Erythroblast (primary cell): ENCODE data around the gene RIN1.
A peak's percentile ranks its signal among the peaks of the same experiment; 100 is the strongest.
"Not testable (repeated sequence)": the region's sequence is repeated elsewhere in the genome, so short reads cannot be mapped to it uniquely, and the experiment has no call there.

ENCODE experiments used
- DNase-seq, 2 experiments: peaks; one replicate each; lab custom pipeline; 2025; lab: John Stamatoyannopoulos, UW
- GATA1 ChIP-seq: IDR thresholded peaks from 2 replicates; pipeline ENCODE4 v1.6.1; 2011; ENCODE audit warnings: low read depth, mild to moderate bottlenecking, control low read depth, low read length, moderate library complexity
- POLR2A ChIP-seq: IDR thresholded peaks from 2 replicates; pipeline ENCODE4 v1.6.1; 2011; ENCODE audit warnings: mild to moderate bottlenecking, low read length

RIN1 gene

GRCh38 chr11:66365711-66366619, 29.7 kb upstream of the RIN1 start:
- DNase-seq: no peak

DNA sequence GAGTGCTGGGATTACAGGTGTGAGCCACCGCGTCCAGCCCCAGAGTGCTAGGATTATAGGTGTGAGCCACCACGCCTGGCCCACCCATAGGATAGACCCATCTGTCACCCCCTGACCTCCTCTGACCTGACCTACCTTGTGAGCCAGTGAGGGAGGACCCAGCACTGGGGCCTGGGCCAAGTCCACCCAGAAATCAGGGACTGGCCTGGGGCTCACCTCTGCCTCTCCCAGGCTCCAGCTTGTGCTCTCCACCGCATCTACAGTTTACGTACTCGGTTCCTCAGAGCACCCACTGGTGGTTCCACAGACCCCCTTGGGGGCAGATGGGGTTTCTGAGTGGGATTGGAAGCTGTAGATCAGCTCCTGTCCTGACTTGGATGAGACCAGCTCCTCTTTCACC, 28.9 kb upstream of the RIN1 start:
- TF ChIP-seq GATA1 (no peak), POLR2A (no peak)

More at GRCh38 chr11:66365711-66366619, 29.7 kb upstream of the RIN1 start:
- TF ChIP-seq POLR2A: peak; percentile 10
- TF ChIP-seq GATA1: no peak

GRCh38 chr11:66363805-66364535, 27.7 kb upstream of the RIN1 start:
- no peak for TF ChIP-seq POLR2A
- no peak for TF ChIP-seq GATA1
- DNase-seq: peak; percentile 59 to 75

More for the DNA sequence above, 28.9 kb upstream of the RIN1 start:
- no peak for DNase-seq

DNA sequence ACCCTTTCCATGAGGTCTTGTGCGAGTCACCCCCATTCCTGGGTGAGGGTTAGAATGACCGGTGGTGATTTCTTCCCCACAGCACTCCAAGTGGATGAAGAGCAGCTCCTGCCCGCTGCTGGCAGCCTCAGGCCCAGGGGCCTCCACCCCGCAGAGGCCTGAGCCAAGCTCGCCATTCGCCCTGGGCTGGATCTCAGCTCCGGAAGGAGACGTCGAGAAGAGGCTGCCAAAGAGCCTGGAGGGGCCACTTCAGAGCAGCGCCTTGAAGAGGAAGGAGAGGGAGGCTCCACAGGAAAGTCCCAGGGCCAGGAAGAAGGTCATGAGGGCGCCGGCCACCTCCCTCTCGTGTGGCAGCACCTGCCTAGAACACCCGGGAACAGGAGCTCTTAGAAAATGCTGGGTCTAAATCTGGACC, 27.0 kb upstream of the RIN1 start:
- TF ChIP-seq POLR2A (no peak), GATA1 (no peak)
- no peak for DNase-seq

DNA sequence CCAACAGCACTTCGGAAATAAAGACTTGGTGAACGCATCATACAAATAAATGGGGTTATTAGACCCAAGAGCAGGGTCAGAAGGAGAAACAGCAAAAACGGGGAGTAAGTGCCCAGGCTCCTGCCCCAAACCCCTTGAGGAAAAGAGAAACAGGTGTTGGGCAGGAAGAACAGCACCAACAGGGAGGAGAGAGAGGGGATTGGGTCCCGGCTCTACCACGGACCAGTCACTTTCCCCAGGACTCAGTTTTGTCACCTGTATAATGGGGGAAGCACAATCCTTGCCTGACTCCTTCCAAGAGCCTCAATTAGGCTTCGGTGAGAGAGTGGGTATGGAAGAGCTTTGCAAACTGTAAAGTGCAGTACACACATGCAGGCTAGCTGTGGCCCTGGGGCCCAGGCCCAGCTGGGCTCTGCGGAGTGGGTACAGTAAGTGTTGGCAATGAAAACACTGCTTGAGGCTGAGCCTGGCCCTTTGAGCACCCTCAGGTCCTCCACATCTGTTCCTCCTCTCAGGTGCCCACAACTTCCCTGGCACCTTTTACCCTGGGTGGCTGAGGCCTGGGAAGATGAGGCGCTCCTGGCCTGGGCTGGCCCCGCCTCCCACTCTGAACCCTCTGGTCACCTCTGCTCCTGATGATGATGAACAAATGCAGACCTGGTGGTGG, 26.4 kb upstream of the RIN1 start:
- TF ChIP-seq POLR2A (no peak), GATA1 (no peak)
- DNase-seq: no peak

DNA sequence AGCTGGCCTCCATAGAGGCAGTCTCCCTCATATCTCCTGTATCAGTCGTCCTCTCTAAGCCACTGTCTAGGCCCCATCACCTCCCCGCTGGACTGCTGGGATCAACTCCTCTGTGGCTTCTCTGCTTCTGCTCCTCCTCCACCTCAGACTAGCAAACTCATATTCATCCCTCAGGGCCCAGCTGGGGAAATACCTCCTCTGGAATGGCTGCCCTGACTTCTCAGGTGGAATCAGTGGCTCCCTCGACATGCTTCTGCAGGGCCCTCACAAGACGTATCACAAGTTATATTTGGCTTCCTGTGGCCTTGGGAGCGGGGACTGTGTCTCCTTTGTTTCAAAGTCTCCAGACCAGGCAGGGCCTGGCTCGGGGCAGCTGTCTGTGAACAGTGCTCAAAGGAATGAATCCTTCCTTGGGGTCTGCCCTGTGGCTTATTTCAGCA, 25.3 kb upstream of the RIN1 start:
- DNase-seq: no peak
- TF ChIP-seq GATA1 (no peak), POLR2A (no peak)

DNA sequence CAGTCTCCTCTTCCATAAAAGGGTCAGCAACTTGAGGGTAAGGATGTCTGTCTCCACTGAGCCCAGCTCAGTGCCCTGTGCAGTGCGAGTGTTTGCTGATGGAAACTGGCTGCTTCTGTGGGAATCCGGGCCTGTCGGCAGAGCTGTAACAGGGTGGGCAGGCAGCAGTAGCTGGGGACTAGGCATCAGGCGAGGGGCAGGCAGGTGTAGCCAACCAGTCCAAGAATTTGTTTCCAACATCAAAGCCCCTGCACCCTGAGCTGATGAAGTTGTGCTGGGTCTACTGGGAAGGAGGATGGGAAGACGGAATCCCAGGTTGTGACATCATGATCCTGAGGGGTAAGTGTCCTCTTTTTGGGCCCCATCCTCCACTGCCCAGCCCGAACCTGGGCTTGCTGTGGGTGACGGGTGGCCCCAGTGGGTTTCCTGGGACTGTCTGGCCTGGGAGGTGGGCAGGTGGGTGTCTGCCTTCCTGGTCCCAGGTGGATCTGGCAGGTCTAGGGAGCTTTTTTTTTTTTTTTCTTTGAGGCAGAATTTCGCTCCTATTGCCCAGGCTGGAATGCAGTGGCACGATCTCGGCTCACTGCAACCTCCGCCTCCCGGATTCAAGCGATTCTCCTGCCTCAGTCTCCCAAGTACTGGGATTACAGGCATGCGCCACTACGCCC, 24.3 kb upstream of the RIN1 start:
- TF ChIP-seq GATA1 (no peak), POLR2A (peak; percentile 18)
- no peak for DNase-seq

- TF ChIP-seq POLR2A (no peak), GATA1 (no peak)
- DNase-seq: no peak
Observed at GRCh38 chr11:66359662-66360087, 23.4 kb upstream of the RIN1 start.

DNA sequence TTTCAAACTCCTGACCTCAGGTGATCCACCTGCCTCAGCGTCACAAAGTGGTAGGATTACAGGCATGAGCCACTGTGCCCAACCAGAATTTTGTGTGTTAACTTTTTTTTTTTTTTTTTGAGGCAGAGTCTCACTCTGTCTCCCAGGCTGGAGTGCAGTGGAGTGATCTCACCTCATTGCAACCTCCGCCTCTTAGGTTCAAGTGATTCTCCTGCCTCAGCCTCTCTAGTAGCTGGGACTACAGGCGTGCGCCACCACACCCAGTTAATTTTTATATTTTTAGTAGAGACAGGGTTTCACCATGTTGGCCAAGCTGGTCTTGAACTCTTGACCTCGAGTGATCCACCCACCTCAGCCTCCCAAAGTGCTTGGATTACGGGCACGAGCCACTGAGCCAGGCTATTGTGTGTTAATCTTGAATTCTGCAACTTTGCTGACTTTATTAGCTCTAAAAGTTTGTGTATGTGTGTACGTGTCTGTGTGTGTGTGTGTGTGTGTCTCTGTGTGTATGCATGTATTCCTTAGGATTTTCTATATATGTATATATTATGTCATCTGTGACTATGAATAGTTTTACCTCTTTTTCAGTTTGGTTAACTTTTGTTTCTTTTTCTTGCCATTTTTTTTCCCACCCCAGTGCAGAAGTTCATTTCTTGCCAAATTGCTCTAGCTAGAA, 14.5 kb upstream of the RIN1 start:
- not testable (repeated sequence) for DNase-seq

- TF ChIP-seq POLR2A (no peak), GATA1 (no peak)
- no peak for DNase-seq
Observed at GRCh38 chr11:66349084-66349386, 12.8 kb upstream of the RIN1 start.

GRCh38 chr11:66347425-66348276, 11.4 kb upstream of the RIN1 start, which contains the start of gene B4GAT1:
TSS of gene B4GAT1 (minus strand) at chr11:66347629. CDS start at chr11:66347545, 84 bp downstream.
- TF ChIP-seq GATA1: no peak
- peak; percentile 25 for TF ChIP-seq POLR2A
- DNase-seq: peak; percentile 82 to 86
